C4-2B (cell line): ENCODE data around the gene FAM98B.

Experiments used
- H3K27ac ChIP-seq: fragments of 450-650 bp; 2 replicates; pipeline ENCODE4 v1.5.1; 2017
- ZFX ChIP-seq: fragments of 450-650 bp; IDR thresholded peaks from 2 replicates; pipeline ENCODE4 v1.6.1; 2017
- TF ChIP-seq, protein P1 (sequence below): fragments of 450-650 bp; conservative IDR thresholded peaks from 2 replicates; pipeline ENCODE4 v1.5.1; 2017; ENCODE audit warnings: mild to moderate bottlenecking

Gene FAM98B

DNA sequence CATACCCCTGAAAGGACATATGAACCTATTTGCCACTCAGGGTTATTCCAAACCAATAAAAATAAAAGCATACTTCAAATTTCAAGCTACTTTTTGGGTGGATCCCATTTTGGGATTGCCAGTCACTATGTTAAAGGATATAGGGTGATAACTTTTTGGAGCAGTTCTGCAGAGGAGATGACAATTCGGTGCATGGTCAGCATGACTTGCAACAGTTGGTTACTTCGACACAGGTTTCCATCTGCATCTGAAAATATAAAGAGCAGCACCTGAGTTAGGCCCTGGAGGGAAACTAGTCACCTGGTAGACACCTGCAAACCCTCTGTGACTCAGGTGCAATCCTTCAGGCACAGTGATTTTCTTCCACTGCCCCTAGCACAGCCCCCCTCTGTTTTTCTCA, 72.2 kb downstream of the FAM98B start:
- TF ChIP-seq, protein P1, sequence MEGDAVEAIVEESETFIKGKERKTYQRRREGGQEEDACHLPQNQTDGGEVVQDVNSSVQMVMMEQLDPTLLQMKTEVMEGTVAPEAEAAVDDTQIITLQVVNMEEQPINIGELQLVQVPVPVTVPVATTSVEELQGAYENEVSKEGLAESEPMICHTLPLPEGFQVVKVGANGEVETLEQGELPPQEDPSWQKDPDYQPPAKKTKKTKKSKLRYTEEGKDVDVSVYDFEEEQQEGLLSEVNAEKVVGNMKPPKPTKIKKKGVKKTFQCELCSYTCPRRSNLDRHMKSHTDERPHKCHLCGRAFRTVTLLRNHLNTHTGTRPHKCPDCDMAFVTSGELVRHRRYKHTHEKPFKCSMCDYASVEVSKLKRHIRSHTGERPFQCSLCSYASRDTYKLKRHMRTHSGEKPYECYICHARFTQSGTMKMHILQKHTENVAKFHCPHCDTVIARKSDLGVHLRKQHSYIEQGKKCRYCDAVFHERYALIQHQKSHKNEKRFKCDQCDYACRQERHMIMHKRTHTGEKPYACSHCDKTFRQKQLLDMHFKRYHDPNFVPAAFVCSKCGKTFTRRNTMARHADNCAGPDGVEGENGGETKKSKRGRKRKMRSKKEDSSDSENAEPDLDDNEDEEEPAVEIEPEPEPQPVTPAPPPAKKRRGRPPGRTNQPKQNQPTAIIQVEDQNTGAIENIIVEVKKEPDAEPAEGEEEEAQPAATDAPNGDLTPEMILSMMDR = no peak
- no peak for TF ChIP-seq ZFX

DNA sequence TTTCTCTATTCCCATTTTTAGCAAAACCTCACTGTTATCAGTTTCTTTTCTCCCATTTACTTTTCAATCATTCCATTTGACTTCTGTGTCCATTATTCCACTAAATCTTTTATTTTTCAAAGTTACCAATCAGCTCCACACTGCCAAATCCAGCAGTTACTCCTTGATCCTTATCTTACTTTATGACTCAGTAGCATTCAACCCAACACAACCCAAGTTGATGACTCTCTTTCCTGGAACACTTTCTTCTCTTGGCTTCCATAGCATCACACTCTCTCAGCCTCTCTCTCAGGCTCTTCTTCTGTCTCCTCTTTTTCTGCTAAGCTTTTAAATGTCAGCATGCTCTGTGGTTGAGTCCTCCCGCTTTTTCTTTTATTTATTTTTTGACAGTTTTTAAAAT, 74.4 kb downstream of the FAM98B start:
- H3K27ac ChIP-seq = no peak overlapping the region
- TF ChIP-seq ZFX = no peak
- TF ChIP-seq, protein P1 = no peak

More for the DNA sequence above, 72.2 kb downstream of the FAM98B start:
- no peak overlapping the region for H3K27ac ChIP-seq

DNA sequence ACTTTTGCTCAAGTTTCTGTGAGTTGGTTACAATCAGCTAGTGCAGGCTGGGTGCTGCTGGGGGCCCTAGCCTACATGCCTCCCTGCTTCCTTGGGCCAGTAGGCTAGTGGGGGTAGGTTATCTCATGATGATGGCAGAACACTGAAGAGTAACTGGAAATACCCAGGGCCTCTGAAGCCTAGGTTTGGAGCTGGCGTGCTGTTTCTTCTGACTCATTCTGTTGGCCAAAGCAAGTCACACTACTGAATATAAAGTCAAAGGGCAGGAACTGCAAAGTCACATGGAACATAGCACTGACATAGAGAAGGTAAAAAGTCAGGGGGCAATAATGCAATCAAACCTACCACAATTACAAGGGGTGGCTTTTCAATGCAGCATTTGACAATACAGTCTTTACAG, 76.2 kb downstream of the FAM98B start:
- H3K27ac ChIP-seq = no peak overlapping the region
- no peak for TF ChIP-seq ZFX
- TF ChIP-seq, protein P1 = no peak

GRCh38 chr15:38531509-38531908, 77.6 kb downstream of the FAM98B start:
- no peak overlapping the region for H3K27ac ChIP-seq
- no peak for TF ChIP-seq ZFX
- TF ChIP-seq, protein P1 = no peak

- no peak overlapping the region for H3K27ac ChIP-seq
- TF ChIP-seq, protein P1 = no peak
- TF ChIP-seq ZFX = no peak
Observed at GRCh38 chr15:38532728-38533127, 78.8 kb downstream of the FAM98B start.

- no peak overlapping the region for H3K27ac ChIP-seq
- TF ChIP-seq, protein P1 = no peak
- no peak for TF ChIP-seq ZFX
Observed at GRCh38 chr15:38533416-38533915, 79.5 kb downstream of the FAM98B start.

DNA sequence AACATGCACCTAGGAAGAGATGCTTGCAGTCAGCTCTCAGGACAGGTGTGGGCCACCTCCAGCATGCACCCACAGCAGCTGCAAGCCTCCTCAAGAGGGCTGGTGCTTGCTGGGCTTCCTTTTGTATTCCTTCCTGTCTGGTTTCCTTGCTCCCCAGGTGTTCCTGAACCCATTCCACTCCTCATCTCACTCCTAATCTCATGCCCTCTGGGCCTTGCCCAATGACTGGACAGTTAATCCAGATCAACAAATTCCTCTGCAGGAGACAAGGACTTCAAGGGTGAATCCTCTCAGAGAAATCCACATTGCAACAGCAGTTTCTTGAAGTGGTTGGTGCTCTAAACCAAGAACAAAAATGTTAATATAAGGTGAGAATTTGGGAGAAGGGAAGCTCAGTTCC, 80.0 kb downstream of the FAM98B start:
- H3K27ac ChIP-seq = no peak overlapping the region
- TF ChIP-seq, protein P1 = no peak
- TF ChIP-seq ZFX = no peak
